ENCODE results near the gene SNX13. TPM values are rescaled to one million over a fixed set of nuclear protein-coding genes. Genes with fewer than 3 reads are reported as not detected.

SNX13 gene
- total RNA-seq, 4 donors from 2014 or later, result 71.1 to 94.9 (median 80.9) TPM

DNA sequence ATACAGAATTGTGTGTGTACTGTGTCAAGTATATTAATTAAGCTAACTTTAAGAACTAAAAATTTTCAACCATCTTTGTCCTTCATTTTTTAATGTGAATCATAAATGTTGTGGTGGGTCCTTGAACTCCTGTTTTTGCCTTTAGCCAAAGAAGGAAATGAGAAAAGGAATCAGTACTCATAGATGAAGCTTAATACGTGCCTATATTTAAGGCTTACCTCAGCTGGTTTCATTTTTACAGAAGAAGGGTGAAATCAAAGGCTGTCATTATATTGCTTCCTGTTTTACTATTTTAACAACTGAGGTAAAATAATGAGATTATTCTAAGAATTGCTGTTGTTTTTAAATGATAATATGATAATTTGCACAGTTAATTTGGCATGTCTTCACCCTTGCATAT is 6.3 kb upstream of the SNX13 start:
- TF ChIP-seq, protein P1, sequence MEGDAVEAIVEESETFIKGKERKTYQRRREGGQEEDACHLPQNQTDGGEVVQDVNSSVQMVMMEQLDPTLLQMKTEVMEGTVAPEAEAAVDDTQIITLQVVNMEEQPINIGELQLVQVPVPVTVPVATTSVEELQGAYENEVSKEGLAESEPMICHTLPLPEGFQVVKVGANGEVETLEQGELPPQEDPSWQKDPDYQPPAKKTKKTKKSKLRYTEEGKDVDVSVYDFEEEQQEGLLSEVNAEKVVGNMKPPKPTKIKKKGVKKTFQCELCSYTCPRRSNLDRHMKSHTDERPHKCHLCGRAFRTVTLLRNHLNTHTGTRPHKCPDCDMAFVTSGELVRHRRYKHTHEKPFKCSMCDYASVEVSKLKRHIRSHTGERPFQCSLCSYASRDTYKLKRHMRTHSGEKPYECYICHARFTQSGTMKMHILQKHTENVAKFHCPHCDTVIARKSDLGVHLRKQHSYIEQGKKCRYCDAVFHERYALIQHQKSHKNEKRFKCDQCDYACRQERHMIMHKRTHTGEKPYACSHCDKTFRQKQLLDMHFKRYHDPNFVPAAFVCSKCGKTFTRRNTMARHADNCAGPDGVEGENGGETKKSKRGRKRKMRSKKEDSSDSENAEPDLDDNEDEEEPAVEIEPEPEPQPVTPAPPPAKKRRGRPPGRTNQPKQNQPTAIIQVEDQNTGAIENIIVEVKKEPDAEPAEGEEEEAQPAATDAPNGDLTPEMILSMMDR (IDR thresholded peaks at IDR 0.05; ENCODE audit: low read depth), result no peak

DNA sequence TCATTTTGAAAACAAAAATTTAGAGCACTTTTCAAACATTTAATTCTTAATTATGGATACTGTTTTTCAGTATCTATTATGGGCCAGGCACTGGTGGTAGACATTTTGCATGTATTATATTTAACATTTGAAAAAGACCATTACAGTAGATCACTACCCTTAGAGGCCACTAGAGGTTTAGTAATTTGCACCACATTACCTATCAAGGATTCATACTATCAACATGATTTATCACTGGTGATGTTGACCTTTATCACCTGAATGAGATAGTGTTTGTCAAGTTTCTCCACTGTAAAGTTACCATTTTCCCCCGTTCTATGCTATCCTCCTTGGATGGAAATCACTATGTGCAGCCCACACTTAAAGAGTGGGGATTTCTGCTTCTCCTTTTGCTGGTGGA is 4.4 kb upstream of the SNX13 start:
- TF ChIP-seq, protein P1 (IDR thresholded peaks at IDR 0.05; ENCODE audit: low read depth), result no peak

DNA sequence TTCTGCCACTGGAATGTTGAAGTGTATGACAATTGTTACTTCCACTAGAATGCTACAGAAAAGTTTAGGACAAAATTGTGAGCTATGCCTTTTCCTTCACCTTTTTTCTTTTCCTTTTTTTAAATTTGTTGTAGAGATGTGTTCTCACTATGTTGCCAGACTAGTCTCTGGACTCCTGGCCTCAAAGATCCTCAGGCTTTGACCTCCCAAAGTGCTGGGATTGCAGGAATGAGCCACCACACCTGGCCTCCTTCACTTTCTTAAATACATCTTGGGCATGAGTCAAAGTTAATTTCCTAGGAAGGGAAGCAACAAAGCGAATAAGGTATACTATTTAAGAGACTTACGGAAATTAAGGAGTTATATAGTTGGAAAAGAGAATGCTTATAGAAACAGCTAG is 2.7 kb upstream of the SNX13 start:
- TF ChIP-seq, protein P1 (IDR thresholded peaks at IDR 0.05; ENCODE audit: low read depth), result no peak

DNA sequence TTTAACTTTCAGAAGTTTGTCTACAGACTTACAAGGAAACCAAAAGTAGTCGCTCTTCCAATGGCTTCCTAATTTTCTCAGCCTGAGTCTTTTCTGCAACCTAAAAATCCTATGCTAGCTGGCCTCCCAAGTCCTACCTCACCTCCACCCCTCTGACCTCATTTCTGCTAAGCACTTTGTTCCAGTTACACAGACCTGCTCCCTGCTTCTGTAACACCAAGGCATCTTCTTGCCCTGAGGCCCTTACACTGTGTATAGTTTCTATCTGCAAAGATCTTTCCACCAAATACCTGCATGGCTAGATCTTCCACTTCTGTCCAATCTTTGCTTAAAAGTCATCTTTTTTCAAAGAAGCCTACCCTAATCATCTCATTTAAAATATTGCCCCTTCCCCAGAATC is 1.9 kb upstream of the SNX13 start:
- TF ChIP-seq, protein P1 (IDR thresholded peaks at IDR 0.05; ENCODE audit: low read depth), result no peak

DNA sequence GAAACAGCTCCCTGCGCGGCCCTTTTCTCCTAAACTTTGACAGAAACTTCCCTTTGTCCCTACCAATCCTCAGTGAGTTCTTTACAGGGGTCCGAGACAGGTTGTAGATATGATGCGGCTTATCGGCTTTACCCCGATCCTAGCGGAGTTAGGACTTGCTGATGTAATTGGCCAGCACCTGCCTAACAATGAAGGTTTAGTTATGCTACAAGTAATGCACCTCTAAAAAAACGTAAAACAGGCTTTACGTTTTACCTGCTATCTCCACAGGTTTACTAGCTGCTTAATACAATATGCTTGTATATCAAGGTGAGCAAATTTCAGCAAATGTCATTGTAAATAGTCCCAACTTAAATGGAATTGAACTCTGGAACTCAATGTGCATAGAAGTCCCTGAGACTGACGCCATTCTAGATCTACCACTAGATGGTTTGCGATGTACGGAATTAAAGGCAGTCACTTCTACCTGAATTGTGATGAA is 697 bp upstream of the SNX13 start:
- TF ChIP-seq, protein P1 (IDR thresholded peaks at IDR 0.05; ENCODE audit: low read depth), result no peak

DNA sequence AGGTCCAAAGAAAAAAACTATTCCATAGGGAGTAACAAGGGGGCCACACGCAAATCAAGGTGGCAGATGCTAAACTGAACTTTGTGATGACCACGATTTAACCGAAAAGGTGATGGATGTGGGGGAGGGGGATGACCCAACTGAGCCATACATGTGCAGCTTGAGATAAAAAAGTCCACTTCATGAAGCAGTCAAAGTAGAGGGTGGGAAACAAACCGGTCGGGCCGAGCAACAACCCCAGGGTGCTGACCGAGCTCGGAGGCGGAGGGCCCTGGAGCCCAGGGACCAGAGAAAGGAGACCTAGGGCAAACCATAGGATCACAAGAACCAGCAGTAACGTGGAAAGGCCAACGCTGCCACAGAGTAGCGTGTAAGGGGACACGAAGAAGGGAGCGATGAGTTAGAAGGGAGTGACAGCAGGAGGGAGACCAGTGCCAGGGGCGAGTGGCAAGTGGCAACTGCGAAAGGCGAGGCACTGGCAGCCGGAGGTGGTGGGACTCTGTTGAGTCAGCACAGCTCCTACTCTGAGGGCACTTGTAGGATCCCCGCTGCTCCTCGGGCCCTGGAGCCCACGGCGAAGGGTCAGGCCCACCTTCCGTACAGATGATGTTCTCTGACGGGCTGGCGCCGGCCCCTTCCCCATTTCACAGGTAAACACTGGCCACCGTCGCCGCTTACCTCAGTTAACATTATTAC is 540 bp downstream of the SNX13 start:
- TF ChIP-seq, protein P1 (IDR thresholded peaks at IDR 0.05; ENCODE audit: low read depth), result no peak

DNA sequence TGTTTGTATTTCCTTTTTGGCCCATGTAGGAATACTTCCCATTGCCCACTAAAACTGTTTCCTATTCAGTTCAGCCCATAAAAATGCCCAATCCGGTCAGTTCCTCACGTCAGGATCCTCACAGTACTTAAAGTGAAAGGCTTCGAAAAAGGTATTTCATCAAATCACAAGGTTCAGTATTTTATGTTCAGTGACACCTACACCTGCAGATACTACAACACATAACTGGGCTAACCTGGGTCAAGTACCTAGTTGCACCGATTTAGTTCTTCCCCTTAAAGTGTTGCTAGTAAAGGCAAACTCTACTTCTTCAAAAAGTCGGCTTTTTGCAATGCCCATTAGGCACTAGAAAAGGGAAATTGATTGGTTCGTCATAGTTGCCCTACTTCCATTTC is 1.1 kb downstream of the SNX13 start:
- TF ChIP-seq, protein P1 (IDR thresholded peaks at IDR 0.05; ENCODE audit: low read depth), result no peak
